ENCODE measurements around the gene TMEM120B.

DNA sequence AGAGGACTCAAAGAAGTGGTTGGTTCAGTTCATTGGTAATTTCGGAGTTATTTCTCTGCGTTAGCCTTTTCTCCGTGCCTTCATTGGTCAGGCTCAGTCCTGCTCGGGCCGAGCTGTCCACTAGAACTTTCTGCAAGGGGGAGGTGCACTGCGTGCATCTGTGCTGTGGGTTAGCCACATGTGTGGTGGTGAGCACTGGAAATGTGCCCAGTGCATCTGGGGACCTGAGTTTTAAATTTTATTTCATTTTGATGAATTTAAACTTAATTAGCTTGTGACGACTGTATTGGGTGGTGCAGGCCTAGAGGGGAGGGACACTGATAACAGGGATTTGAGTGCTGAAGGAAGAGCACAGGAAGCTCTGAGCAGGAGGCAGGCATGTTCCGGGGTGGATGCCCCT lies 115.8 kb downstream of the TMEM120B start:
- TF ChIP-seq, protein P1, sequence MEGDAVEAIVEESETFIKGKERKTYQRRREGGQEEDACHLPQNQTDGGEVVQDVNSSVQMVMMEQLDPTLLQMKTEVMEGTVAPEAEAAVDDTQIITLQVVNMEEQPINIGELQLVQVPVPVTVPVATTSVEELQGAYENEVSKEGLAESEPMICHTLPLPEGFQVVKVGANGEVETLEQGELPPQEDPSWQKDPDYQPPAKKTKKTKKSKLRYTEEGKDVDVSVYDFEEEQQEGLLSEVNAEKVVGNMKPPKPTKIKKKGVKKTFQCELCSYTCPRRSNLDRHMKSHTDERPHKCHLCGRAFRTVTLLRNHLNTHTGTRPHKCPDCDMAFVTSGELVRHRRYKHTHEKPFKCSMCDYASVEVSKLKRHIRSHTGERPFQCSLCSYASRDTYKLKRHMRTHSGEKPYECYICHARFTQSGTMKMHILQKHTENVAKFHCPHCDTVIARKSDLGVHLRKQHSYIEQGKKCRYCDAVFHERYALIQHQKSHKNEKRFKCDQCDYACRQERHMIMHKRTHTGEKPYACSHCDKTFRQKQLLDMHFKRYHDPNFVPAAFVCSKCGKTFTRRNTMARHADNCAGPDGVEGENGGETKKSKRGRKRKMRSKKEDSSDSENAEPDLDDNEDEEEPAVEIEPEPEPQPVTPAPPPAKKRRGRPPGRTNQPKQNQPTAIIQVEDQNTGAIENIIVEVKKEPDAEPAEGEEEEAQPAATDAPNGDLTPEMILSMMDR (IDR thresholded peaks at IDR 0.05 in 4 of 5, conservative IDR thresholded peaks at IDR 0.05 in 1 of 5): no peak
- no peak for TF ChIP-seq POLR2A (IDR thresholded peaks at IDR 0.05)

Measured in gastrocnemius medialis (tissue), 4 donors.